Gastroesophageal sphincter (tissue), 4 donors: ENCODE measurements around the gene IL17B. TPM values are rescaled to one million over a fixed set of nuclear protein-coding genes. Genes with fewer than 3 reads are reported as not detected.
A peak's percentile ranks its signal among the peaks of the same experiment; 100 is the strongest.

ENCODE experiments used
- ATAC-seq: fragments of 150-250 bp; one replicate; pipeline ENCODE4 v1.9.1; 2016; ENCODE audit warnings: mild to moderate bottlenecking, moderate library complexity
- H3K27ac ChIP-seq, 4 donors: fragments of 200-600 bp; sonication (generic) in 3 of 4; 1 replicate in 3 of 4; 2 replicates in 1 of 4; pipeline ENCODE4 v1.5.1; 2016 to 2019
- H3K27me3 ChIP-seq: fragments of 200-600 bp; sonication (generic); one replicate; pipeline ENCODE4 v1.5.1; 2019
- H3K36me3 ChIP-seq, 2 donors: fragments of 200-600 bp; sonication (generic); one replicate each; pipeline ENCODE4 v1.5.1; 2019; ENCODE audit warnings: control low read depth in 1 of 2
- H3K4me1 ChIP-seq, 3 donors: fragments of 200-600 bp; sonication (generic); 1 replicate in 2 of 3; 2 replicates in 1 of 3; pipeline ENCODE4 v1.5.1; 2016 to 2019; ENCODE audit warnings: control low read depth in 2 of 3
- H3K4me3 ChIP-seq, 2 donors: fragments of 200-600 bp; sonication (generic); one replicate each; pipeline ENCODE4 v1.5.1; 2019; ENCODE audit warnings: mild to moderate bottlenecking in 1 of 2, moderate library complexity in 1 of 2
- H3K9me3 ChIP-seq, 3 donors: fragments of 200-600 bp; sonication (generic); one replicate each; pipeline ENCODE4 v1.5.1; 2017 to 2019; ENCODE audit warnings: control low read depth in 2 of 3
- CTCF ChIP-seq, 4 experiments: fragments of 200-600 bp in 2 of 4; fragments of 450-650 bp in 2 of 4; sonication (generic) in 1 of 4; IDR thresholded peaks; one replicate each; pipeline ENCODE4 v1.5.1; 2017 to 2019; ENCODE audit warnings: antibody characterized with exemption in 4 of 4, mild to moderate bottlenecking in 2 of 4, moderate library complexity in 2 of 4
- EP300 ChIP-seq: sonication (generic); formaldehyde crosslinking; IDR thresholded peaks from one replicate; pipeline ENCODE4 v1.6.1; 2017; ENCODE audit warnings: antibody characterized with exemption, mild to moderate bottlenecking
- POLR2A ChIP-seq, 2 donors: fragments of 450-650 bp; IDR thresholded peaks; one replicate each; pipeline ENCODE4 v1.6.1; 2017; ENCODE audit warnings: antibody characterized with exemption in 2 of 2, mild to moderate bottlenecking in 2 of 2, moderate library complexity in 1 of 2
- POLR2AphosphoS5 ChIP-seq: sonication (generic); formaldehyde crosslinking; IDR thresholded peaks from one replicate; pipeline ENCODE4 v1.6.1; 2017; ENCODE audit warnings: antibody characterized with exemption
- WGBS, 2 donors: methylation state at CpG; one replicate each; pipeline ENCODE4 v1.1.5; 2018; ENCODE audit warnings: low coverage in 1 of 2; 5-methylcytosine and 5-hydroxymethylcytosine counted together
- total RNA-seq, 4 donors: library from RNA; depleted of rRNA; stranded (reverse); fragments of >200 nt; gene quantifications; one replicate each; pipeline ENCODE4 v1.1.0, GENCODE V29; 2016

The IL17B gene
- total RNA-seq, 4 donors from 2014 or later = 2.3 to 7.2 (median 4.0) TPM

DNA sequence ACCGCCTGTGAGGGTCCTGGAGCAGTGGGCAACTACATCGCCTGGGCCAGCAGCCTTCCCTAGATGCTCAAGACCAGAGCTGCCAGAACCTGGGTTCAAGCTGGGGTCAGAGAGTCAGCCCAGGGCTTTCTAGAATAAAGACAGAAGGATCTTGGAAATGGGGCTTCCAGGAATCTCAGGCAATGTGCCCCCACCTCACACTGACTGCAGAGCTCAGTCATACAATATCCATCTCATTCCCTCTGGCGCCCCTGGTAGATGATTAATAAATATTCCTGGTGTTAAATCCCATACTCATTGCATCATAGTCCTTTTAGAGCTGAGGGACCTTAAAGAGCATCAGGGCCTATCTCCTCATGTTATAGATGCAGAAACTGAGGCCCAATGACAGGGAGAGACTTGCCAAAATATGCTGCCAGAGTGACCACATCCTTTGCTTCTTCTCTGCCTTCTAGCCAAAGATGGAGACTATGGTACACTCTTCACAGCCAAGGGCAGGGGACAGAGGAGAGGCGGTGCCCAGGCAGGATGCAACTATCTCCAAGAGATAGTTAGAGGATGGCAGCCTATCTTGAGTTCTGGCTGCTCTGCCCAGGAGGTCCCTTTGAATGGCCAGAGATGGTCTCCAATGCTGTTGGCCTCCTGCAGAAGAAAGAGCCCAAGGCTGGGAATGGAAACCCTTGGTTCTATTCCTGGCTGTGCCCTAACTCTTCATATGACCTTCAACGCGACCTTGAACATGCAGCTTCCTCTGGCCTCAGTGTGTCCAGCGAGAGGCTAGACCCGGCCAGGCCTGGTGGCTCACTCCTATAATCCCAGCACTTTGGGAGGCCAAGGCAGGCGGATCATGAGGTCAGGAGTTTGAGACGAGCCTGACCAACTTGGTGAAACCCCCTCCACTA lies 36.2 kb upstream of the IL17B start:
- 0% methylated on average over 1 of the region's 10 CpGs; no CpG with 5 or more reads in 1 of the 2 donors for WGBS, 2 donors
- H3K9me3 ChIP-seq = no peaks in the 10 kb centered on the region
- no peaks in the 10 kb centered on the region for H3K27me3 ChIP-seq
- peak overlapping the region; percentile 74 to 84 for H3K4me3 ChIP-seq
- no peak for ATAC-seq
- TF ChIP-seq POLR2AphosphoS5 = peak; percentile 20
- TF ChIP-seq EP300 = no peak
- TF ChIP-seq POLR2A (IDR thresholded peaks at IDR 0.05) = peak; percentile 8 to 36
- TF ChIP-seq CTCF (IDR thresholded peaks at IDR 0.05) = no peak
- H3K4me1 ChIP-seq = peaks cover 0 to 86% (median 44%) of the 10 kb centered on the region in 3 donors
- H3K36me3 ChIP-seq = peaks cover 5 to 100% of the 10 kb centered on the region in 2 donors
- H3K27ac ChIP-seq = peak overlapping the region; percentile 93 to 100 (median 95)

- peaks cover 5 to 100% of the 10 kb centered on the region in 2 donors for H3K36me3 ChIP-seq
- TF ChIP-seq EP300 (no peak), POLR2A (IDR thresholded peaks at IDR 0.05) (peak; percentile 7 to 19), CTCF (IDR thresholded peaks at IDR 0.05) (no peak), POLR2AphosphoS5 (peak; percentile 60)
- no peaks in the 10 kb centered on the region for H3K9me3 ChIP-seq
- peak overlapping the region; percentile 93 to 100 (median 95) for H3K27ac ChIP-seq
- peak; percentile 21 for ATAC-seq
- H3K4me1 ChIP-seq = peaks cover 0 to 79% (median 39%) of the 10 kb centered on the region in 3 donors
- H3K27me3 ChIP-seq = no peaks in the 10 kb centered on the region
- 18 to 19% methylated on average over 3 to 4 of the region's 7 CpGs for WGBS, 2 donors
- peak overlapping the region; percentile 74 to 84 for H3K4me3 ChIP-seq
Observed at GRCh38 chr5:149414405-149415065, 35.4 kb upstream of the IL17B start.

GRCh38 chr5:149413477-149414210 lies 34.6 kb upstream of the IL17B start:
- Histone ChIP-seq H3K4me3 (peak overlapping the region; percentile 74 to 84), H3K4me1 (peaks cover 0 to 70% (median 30%) of the 10 kb centered on the region in 3 donors), H3K27ac (peak overlapping the region; percentile 93 to 100 (median 95)), H3K36me3 (peaks cover 12 to 100% of the 10 kb centered on the region in 2 donors), H3K9me3 (no peaks in the 10 kb centered on the region), H3K27me3 (no peaks in the 10 kb centered on the region)
- 26 to 30% methylated on average over 13 to 14 of the region's 16 CpGs for WGBS, 2 donors
- TF ChIP-seq POLR2AphosphoS5 = no peak
- peak in 1 of 2 donors; percentile 17 for TF ChIP-seq POLR2A (IDR thresholded peaks at IDR 0.05)
- ATAC-seq = no peak

DNA sequence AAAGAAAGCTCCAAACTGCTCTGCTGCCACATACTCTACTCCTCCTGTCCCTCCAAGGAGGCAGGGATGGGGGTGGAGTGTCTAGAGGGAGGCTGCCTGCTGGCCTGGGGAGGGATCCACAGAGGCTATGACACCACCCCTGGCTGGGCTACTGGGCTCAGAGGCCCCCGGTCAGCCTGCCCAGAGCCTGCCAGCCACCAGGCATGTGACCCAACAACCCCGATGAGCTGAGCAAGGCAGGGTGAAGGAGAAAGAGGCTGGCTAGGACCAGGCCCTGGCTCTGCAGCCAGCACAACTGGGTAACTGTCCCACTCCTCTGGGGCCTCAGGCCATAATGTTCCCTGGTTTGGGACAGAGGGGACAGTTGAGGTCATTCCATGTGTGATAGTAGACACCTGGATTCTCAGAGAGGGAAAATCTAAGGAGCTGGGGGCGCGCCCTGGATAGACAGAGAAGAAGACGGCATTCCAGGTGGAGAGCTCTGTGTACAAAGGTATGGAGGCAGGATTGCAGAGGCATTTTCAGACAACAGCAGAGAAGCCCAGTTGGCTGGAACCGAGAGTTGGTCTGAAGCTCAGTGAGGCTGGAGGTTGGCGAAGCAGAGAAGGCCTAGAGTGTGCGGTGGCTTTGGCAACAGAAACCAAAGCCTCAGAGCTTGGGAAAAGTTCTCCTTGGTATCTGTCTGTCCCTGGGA lies 33.8 kb upstream of the IL17B start:
- 16 to 50% methylated on average over 4 to 6 of the region's 8 CpGs for WGBS, 2 donors
- ATAC-seq = peak; percentile 20
- Histone ChIP-seq H3K4me3 (peak overlapping the region; percentile 74 to 84), H3K9me3 (no peaks in the 10 kb centered on the region), H3K36me3 (peaks cover 12 to 100% of the 10 kb centered on the region in 2 donors), H3K27ac (peak overlapping the region; percentile 93 to 100 (median 95)), H3K27me3 (no peaks in the 10 kb centered on the region), H3K4me1 (peaks cover 0 to 62% (median 24%) of the 10 kb centered on the region in 3 donors)
- peak; percentile 12 to 46 for TF ChIP-seq POLR2A (IDR thresholded peaks at IDR 0.05)
- no peak for TF ChIP-seq EP300
- TF ChIP-seq CTCF (IDR thresholded peaks at IDR 0.05) = no peak
- TF ChIP-seq POLR2AphosphoS5 = no peak
